ENCODE results near the gene LY6G6D. TPM values are rescaled to one million over a fixed set of nuclear protein-coding genes. Genes with fewer than 3 reads are reported as not detected.

Gene LY6G6D
- total RNA-seq, 4 donors from 2014 or later = not detected

GRCh38 chr6:31692353-31692752 is 22.8 kb upstream of the LY6G6D start:
- Histone ChIP-seq H3K27me3 (no peaks in the 10 kb centered on the region), H3K9me3 (no peaks in the 10 kb centered on the region), H3K27ac (no peak overlapping the region), H3K36me3 (peaks cover 4 to 100% (median 10%) of the 10 kb centered on the region in 3 donors), H3K4me1 (no peaks in the 10 kb centered on the region), H3K4me3 (no peak overlapping the region)
- no peak for DNase-seq (ENCODE audit: low spot score in 2 of 2)
- TF ChIP-seq POLR2A (IDR thresholded peaks at IDR 0.05) (no peak), CTCF (IDR thresholded peaks at IDR 0.05) (no peak), EP300 (IDR thresholded peaks at IDR 0.05) (no peak)
- WGBS, 2 donors = 63 to 71% methylated on average over 4 of the region's 4 CpGs

GRCh38 chr6:31692886-31693285 is 22.3 kb upstream of the LY6G6D start:
- no peak for TF ChIP-seq CTCF (IDR thresholded peaks at IDR 0.05)
- no peak for TF ChIP-seq POLR2A (IDR thresholded peaks at IDR 0.05)
- no peak for TF ChIP-seq EP300 (IDR thresholded peaks at IDR 0.05)
- H3K27ac ChIP-seq = peak overlapping the region in 2 of 4 donors; percentile 16 to 44

GRCh38 chr6:31693535-31693934 is 21.6 kb upstream of the LY6G6D start:
- no peak for DNase-seq (ENCODE audit: low spot score in 2 of 2)
- Histone ChIP-seq H3K4me1 (no peaks in the 10 kb centered on the region), H3K9me3 (no peaks in the 10 kb centered on the region), H3K27ac (peak overlapping the region in 1 of 4 donors; percentile 16), H3K27me3 (no peaks in the 10 kb centered on the region), H3K36me3 (peaks cover under 1 to 98% (median 10%) of the 10 kb centered on the region in 3 donors), H3K4me3 (no peak overlapping the region)
- TF ChIP-seq EP300 (IDR thresholded peaks at IDR 0.05) = no peak
- no peak for TF ChIP-seq POLR2A (IDR thresholded peaks at IDR 0.05)
- TF ChIP-seq CTCF (IDR thresholded peaks at IDR 0.05) = no peak
- WGBS, 2 donors = 86 to 88% methylated on average over 6 of the region's 6 CpGs

More at GRCh38 chr6:31692886-31693285, 22.3 kb upstream of the LY6G6D start:
- Histone ChIP-seq H3K27me3 (no peaks in the 10 kb centered on the region), H3K9me3 (no peaks in the 10 kb centered on the region), H3K4me3 (no peak overlapping the region), H3K36me3 (peaks cover 4 to 100% (median 10%) of the 10 kb centered on the region in 3 donors), H3K4me1 (no peaks in the 10 kb centered on the region)
- WGBS, 2 donors = 70 to 80% methylated on average over 9 of the region's 9 CpGs
- no peak for DNase-seq (ENCODE audit: low spot score in 2 of 2)

- DNase-seq (ENCODE audit: low spot score in 2 of 2) = no peak
- H3K27ac ChIP-seq = no peak overlapping the region
- no peak for TF ChIP-seq POLR2A (IDR thresholded peaks at IDR 0.05)
- TF ChIP-seq CTCF (IDR thresholded peaks at IDR 0.05) = no peak
- TF ChIP-seq EP300 (IDR thresholded peaks at IDR 0.05) = no peak
- H3K27me3 ChIP-seq = no peaks in the 10 kb centered on the region
- H3K4me1 ChIP-seq = peaks cover 0 to 30% (median 13%) of the 10 kb centered on the region in 4 donors
- H3K36me3 ChIP-seq = peaks cover 0 to 76% (median 5%) of the 10 kb centered on the region in 3 donors
- no peaks in the 10 kb centered on the region for H3K9me3 ChIP-seq
- 38 to 57% methylated on average over 3 of the region's 3 CpGs for WGBS, 2 donors
- no peak overlapping the region for H3K4me3 ChIP-seq
Observed at GRCh38 chr6:31697555-31697954, 17.6 kb upstream of the LY6G6D start.

- DNase-seq (ENCODE audit: low spot score in 2 of 2) = no peak
- Histone ChIP-seq H3K27ac (peak overlapping the region in 1 of 4 donors; percentile 98), H3K9me3 (no peaks in the 10 kb centered on the region), H3K4me3 (no peak overlapping the region), H3K27me3 (no peaks in the 10 kb centered on the region), H3K36me3 (peaks cover 0 to 43% (median 5%) of the 10 kb centered on the region in 3 donors), H3K4me1 (peaks cover 0 to 38% (median 16%) of the 10 kb centered on the region in 4 donors)
- TF ChIP-seq POLR2A (IDR thresholded peaks at IDR 0.05) = no peak
- TF ChIP-seq EP300 (IDR thresholded peaks at IDR 0.05) = no peak
- TF ChIP-seq CTCF (IDR thresholded peaks at IDR 0.05) = no peak
- WGBS, 2 donors = 86 to 88% methylated on average over 5 of the region's 5 CpGs
Observed at GRCh38 chr6:31700740-31701401, 14.3 kb upstream of the LY6G6D start.

All from tibial nerve (tissue), 4 donors.